ELF-1 (cell line): ENCODE measurements around the gene PSAT1.
"Not testable (repeated sequence)": the region's sequence is repeated elsewhere in the genome, so short reads cannot be mapped to it uniquely, and the experiment has no call there.

Experiments
- DNase-seq: peaks from one replicate; pipeline ENCODE4 v3.0.0-alpha.2; 2016; ENCODE audit warnings: low read depth, low spot score

The PSAT1 gene

GRCh38 chr9:78296893-78297671 lies at the start of gene PSAT1:
Gene PSAT1 (plus strand): TSS chr9:78297125. CDS start chr9:78297211, 86 bp downstream.
- DNase-seq, result peak; percentile 98

GRCh38 chr9:78248635-78249034 lies 48.3 kb upstream of the PSAT1 start:
- DNase-seq, result no peak

GRCh38 chr9:78249542-78249941 lies 47.4 kb upstream of the PSAT1 start:
- no peak for DNase-seq

- DNase-seq, result no peak
Measured at GRCh38 chr9:78252616-78253015, 44.3 kb upstream of the PSAT1 start.

- DNase-seq, result no peak
Measured at GRCh38 chr9:78253285-78253684, 43.6 kb upstream of the PSAT1 start.

GRCh38 chr9:78261403-78262001 lies 35.4 kb upstream of the PSAT1 start:
- no peak for DNase-seq

- no peak for DNase-seq
Measured at GRCh38 chr9:78262655-78263054, 34.3 kb upstream of the PSAT1 start.

- no peak for DNase-seq
Measured at GRCh38 chr9:78267889-78268288, 29.0 kb upstream of the PSAT1 start.

- no peak for DNase-seq
Measured at GRCh38 chr9:78269784-78270183, 27.1 kb upstream of the PSAT1 start.

- DNase-seq, result no peak
Measured at GRCh38 chr9:78272307-78272706, 24.6 kb upstream of the PSAT1 start.

- no peak for DNase-seq
Measured at GRCh38 chr9:78273761-78274160, 23.2 kb upstream of the PSAT1 start.

- no peak for DNase-seq
Measured at GRCh38 chr9:78278177-78278777, 18.6 kb upstream of the PSAT1 start.

- no peak for DNase-seq
Measured at GRCh38 chr9:78278801-78279200, 18.1 kb upstream of the PSAT1 start.

- DNase-seq, result no peak
Measured at GRCh38 chr9:78280982-78281668, 15.8 kb upstream of the PSAT1 start.

GRCh38 chr9:78284181-78284580 lies 12.7 kb upstream of the PSAT1 start:
- not testable (repeated sequence) for DNase-seq

GRCh38 chr9:78286125-78286524 lies 10.8 kb upstream of the PSAT1 start:
- no peak for DNase-seq

GRCh38 chr9:78286946-78287388 lies 10.0 kb upstream of the PSAT1 start:
- no peak for DNase-seq

- DNase-seq, result no peak
Measured at GRCh38 chr9:78288214-78288892, 8.6 kb upstream of the PSAT1 start.

GRCh38 chr9:78289474-78289873 lies 7.5 kb upstream of the PSAT1 start:
- no peak for DNase-seq

GRCh38 chr9:78291240-78291925 lies 5.5 kb upstream of the PSAT1 start:
- DNase-seq, result no peak

GRCh38 chr9:78292026-78292425 lies 4.9 kb upstream of the PSAT1 start:
- no peak for DNase-seq
